MM.1S (cell line): Measurements from ENCODE around the gene TEX2.

Experiments
- CTCF ChIP-seq: fragments of 300-600 bp; sonication (generic); IDR thresholded peaks from 2 replicates; pipeline ENCODE4 v1.5.1; 2016; ENCODE audit warnings: antibody characterized with exemption, low read length, mixed read lengths
- EZH2 ChIP-seq: fragments of 300-600 bp; sonication (generic); optimal IDR thresholded peaks from 2 replicates; pipeline ENCODE3; 2017; ENCODE audit warnings: low read depth, mild to moderate bottlenecking, antibody characterized with exemption, low read length, mixed read lengths

GRCh38 chr17:64213995-64214811 lies 48.9 kb downstream of the TEX2 start:
- TF ChIP-seq CTCF = no peak
- TF ChIP-seq EZH2 = no peak
